IMR-90 (cell line): ENCODE results near the gene SLC22A5. TPM values are rescaled to one million over a fixed set of nuclear protein-coding genes. Genes with fewer than 3 reads are reported as not detected.
A peak's percentile ranks its signal among the peaks of the same experiment; 100 is the strongest.

ENCODE experiments used
- ATAC-seq: fragments of 200-7000 bp; cut with Tn5 transposase; 2 replicates; pipeline ENCODE4 v1.9.1; 2020; ENCODE audit warnings: low read depth, mild to moderate bottlenecking, moderate library complexity
- BruUV-seq: library from RNA; stranded (reverse); fragments of 400-500 nt; replicated peaks from 2 replicates; lab custom pipeline; 2021; lab: Mats Ljungman, UMichigan
- CTCF ChIA-PET: fragments of 300-600 bp; formaldehyde crosslinking; extraction: SDS; loops from one replicate; lab custom pipeline; 2021; ENCODE audit warnings: antibody characterized with exemption; lab: Yijun Ruan, JAX
- POLR2A ChIA-PET: fragments of 300-600 bp; sonication (Branson Sonifier 250); formaldehyde crosslinking; loops from one replicate; lab custom pipeline; 2022; ENCODE audit warnings: antibody characterized with exemption; ENCODE audit not compliant: unreplicated experiment; lab: Charles Lee
- DNase-seq: peaks from one replicate; pipeline ENCODE4 v3.0.0; 2013
- H2AFZ ChIP-seq: replicated peaks from 2 replicates; pipeline ENCODE3; 2013; ENCODE audit warnings: low read length, mild to moderate bottlenecking; ENCODE audit not compliant: poor library complexity
- H2AK5ac ChIP-seq: 2 replicates; pipeline ENCODE4 v1.6.1; 2013; ENCODE audit warnings: low read depth, low read length, inconsistent platforms
- H2AK9ac ChIP-seq: replicated peaks from 2 replicates; pipeline ENCODE3; 2013; ENCODE audit warnings: mild to moderate bottlenecking, low read depth, low read length, moderate library complexity; ENCODE audit not compliant: poor library complexity
- H2BK120ac ChIP-seq: 2 replicates; pipeline ENCODE4 v1.6.1; 2013; ENCODE audit warnings: low read depth, low read length, inconsistent platforms
- H2BK15ac ChIP-seq: 3 replicates; pipeline ENCODE4 v1.6.1; 2013; ENCODE audit warnings: low read depth, low read length, inconsistent platforms
- H2BK20ac ChIP-seq: 2 replicates; pipeline ENCODE4 v1.6.1; 2013; ENCODE audit warnings: low read depth, mild to moderate bottlenecking, inconsistent platforms, low read length, moderate library complexity
- H2BK5ac ChIP-seq: 2 replicates; pipeline ENCODE4 v1.6.1; 2013; ENCODE audit warnings: mild to moderate bottlenecking, low read depth, low read length, inconsistent platforms; ENCODE audit not compliant: poor library complexity, severe bottlenecking
- H3K14ac ChIP-seq: replicated peaks from 2 replicates; pipeline ENCODE4 v1.6.1; 2013; ENCODE audit warnings: low read depth, low read length, inconsistent platforms
- H3K18ac ChIP-seq: 2 replicates; pipeline ENCODE4 v1.6.1; 2013; ENCODE audit warnings: low read depth, low read length, control low read depth
- H3K23ac ChIP-seq: 2 replicates; pipeline ENCODE4 v1.6.1; 2013; ENCODE audit warnings: low read depth, low read length, inconsistent platforms
- H3K27ac ChIP-seq: 2 replicates; pipeline ENCODE4 v1.5.1; 2013; ENCODE audit warnings: mild to moderate bottlenecking, control low read depth, low read length; ENCODE audit not compliant: insufficient read depth
- H3K27me3 ChIP-seq: 2 replicates; pipeline ENCODE4 v1.6.1; 2013; ENCODE audit warnings: low read length; ENCODE audit not compliant: control insufficient read depth, insufficient read depth
- H3K36me3 ChIP-seq: 2 replicates; pipeline ENCODE4 v1.6.1; 2013; ENCODE audit warnings: low read length, mixed read lengths; ENCODE audit not compliant: control insufficient read depth, insufficient read depth
- H3K4ac ChIP-seq: 2 replicates; pipeline ENCODE4 v1.6.1; 2013; ENCODE audit warnings: low read depth, low read length, inconsistent platforms
- H3K4me1 ChIP-seq: 2 replicates; pipeline ENCODE4 v1.6.1; 2013; ENCODE audit warnings: low read length, mixed read lengths; ENCODE audit not compliant: control insufficient read depth, insufficient read depth
- H3K4me2 ChIP-seq: 2 replicates; pipeline ENCODE4 v1.6.1; 2013; ENCODE audit warnings: low read depth, mild to moderate bottlenecking, control low read depth, low read length, moderate library complexity
- H3K4me3 ChIP-seq: 2 replicates; pipeline ENCODE4 v1.5.1; 2013; ENCODE audit warnings: low read depth, mild to moderate bottlenecking, control low read depth, low read length, moderate library complexity; ENCODE audit not compliant: insufficient read depth
- H3K56ac ChIP-seq: 2 replicates; pipeline ENCODE4 v1.6.1; 2013; ENCODE audit warnings: low read length, inconsistent platforms; ENCODE audit not compliant: insufficient read depth; ENCODE audit errors: extremely low read depth
- H3K79me1 ChIP-seq, 2 experiments: 2 replicates each; pipeline ENCODE4 v1.6.1; 2013; ENCODE audit warnings: low read length in 2 of 2, inconsistent platforms in 1 of 2, low read depth in 1 of 2
- H3K9ac ChIP-seq: 2 replicates; pipeline ENCODE4 v1.6.1; 2013; ENCODE audit warnings: low read depth, low read length, control low read depth
- H3K9me1 ChIP-seq: 2 replicates; pipeline ENCODE4 v1.6.1; 2013; ENCODE audit warnings: low read length, inconsistent platforms; ENCODE audit not compliant: insufficient read depth
- H3K9me3 ChIP-seq: 2 replicates; pipeline ENCODE4 v1.6.1; 2013; ENCODE audit warnings: low read length; ENCODE audit not compliant: control insufficient read depth, insufficient read depth
- H4K20me1 ChIP-seq: 2 replicates; pipeline ENCODE4 v1.6.1; 2013; ENCODE audit warnings: low read length, inconsistent platforms; ENCODE audit not compliant: insufficient read depth
- H4K5ac ChIP-seq: 2 replicates; pipeline ENCODE4 v1.6.1; 2013; ENCODE audit warnings: mild to moderate bottlenecking, low read depth, low read length, control low read depth
- H4K8ac ChIP-seq, 2 experiments: 2 replicates each; pipeline ENCODE4 v1.6.1; 2013; ENCODE audit warnings: low read depth in 2 of 2, low read length in 2 of 2, control low read depth in 1 of 2, inconsistent platforms in 1 of 2
- H4K91ac ChIP-seq: 2 replicates; pipeline ENCODE4 v1.6.1; 2013; ENCODE audit warnings: low read depth, low read length, inconsistent platforms; ENCODE audit not compliant: insufficient read depth
- BHLHE40 ChIP-seq: fragments of 150-350 bp; IDR thresholded peaks from 2 replicates; pipeline ENCODE4 v1.6.1; 2016; ENCODE audit warnings: mild to moderate bottlenecking, low read depth, low read length
- CEBPB ChIP-seq: IDR thresholded peaks from 2 replicates; pipeline ENCODE4 v1.6.1; 2012; ENCODE audit warnings: low read depth, low read length, improper control_type of control experiment
- CHD1 ChIP-seq: IDR thresholded peaks from 2 replicates; pipeline ENCODE4 v1.6.1; 2012; ENCODE audit warnings: low read depth, low read length, improper control_type of control experiment
- FOS ChIP-seq: fragments of 150-350 bp; IDR thresholded peaks from 2 replicates; pipeline ENCODE4 v1.6.1; 2016; ENCODE audit warnings: low read depth, low read length
- MAFK ChIP-seq: IDR thresholded peaks from 2 replicates; pipeline ENCODE4 v1.6.1; 2012; ENCODE audit warnings: low read depth, low read length, improper control_type of control experiment
- MAZ ChIP-seq: IDR thresholded peaks from 2 replicates; pipeline ENCODE4 v1.6.1; 2012; ENCODE audit warnings: low read depth, mild to moderate bottlenecking, low read length, improper control_type of control experiment, moderate library complexity, borderline replicate concordance
- MXI1 ChIP-seq: IDR thresholded peaks from 2 replicates; pipeline ENCODE4 v1.6.1; 2012; ENCODE audit warnings: low read depth, mild to moderate bottlenecking, low read length, moderate library complexity, borderline replicate concordance
- NFE2L2 ChIP-seq: fragments of 150-350 bp; IDR thresholded peaks from 2 replicates; pipeline ENCODE4 v1.6.1; 2016; ENCODE audit warnings: low read depth, mild to moderate bottlenecking, low read length
- POLR2A ChIP-seq: IDR thresholded peaks from 2 replicates; pipeline ENCODE4 v1.6.1; 2012; ENCODE audit warnings: mild to moderate bottlenecking, low read depth, low read length
- RCOR1 ChIP-seq: IDR thresholded peaks from 2 replicates; pipeline ENCODE4 v1.6.1; 2012; ENCODE audit warnings: mild to moderate bottlenecking, low read length, improper control_type of control experiment; ENCODE audit not compliant: insufficient replicate concordance
- RFX5 ChIP-seq: IDR thresholded peaks from 2 replicates; pipeline ENCODE4 v1.8.0; 2012; ENCODE audit warnings: low read depth, mild to moderate bottlenecking, low read length, moderate library complexity
- SMC3 ChIP-seq: fragments of 150-350 bp; IDR thresholded peaks from 2 replicates; pipeline ENCODE4 v1.6.1; 2016; ENCODE audit warnings: low read depth, mild to moderate bottlenecking, antibody characterized with exemption, low read length, moderate library complexity
- WGBS, 2 experiments: methylation state at CpG; one replicate each; pipeline versions ENCODE4 v1.1.5 to v1.1.7; 2013; ENCODE audit warnings: missing lambda C conversion rate in 2 of 2; ENCODE audit not compliant: insufficient read length in 1 of 2; ENCODE audit errors: extremely low coverage in 2 of 2; 5-methylcytosine and 5-hydroxymethylcytosine counted together
- dilution Hi-C: fragments of 300-500 bp; cut with HindIII; formaldehyde crosslinking; loops from one replicate; pipeline ENCODE4 v1.14.3; 2018; ENCODE audit warnings: low sequenced_read_pairs; ENCODE audit not compliant: unreplicated experiment
- in situ Hi-C: fragments of 300-500 bp; cut with MboI; formaldehyde crosslinking; loops from 3 replicates; pipeline ENCODE4 v1.14.3; 2019; ENCODE audit warnings: low sequenced_read_pairs, inconsistent platforms, mixed read lengths
- intact Hi-C: fragments of 100-400 bp; cut with micrococcal nuclease; formaldehyde crosslinking; loops from 2 replicates; pipeline ENCODE4 v1.10.0; 2022
- polyA plus RNA-seq, 3 experiments: library from polyadenylated mRNA; depleted of rRNA; stranded (reverse); fragments of >200 nt; gene quantifications; 2 replicates each; pipeline ENCODE4 v1.2.3, GENCODE V29; 2012; ENCODE audit warnings: low replicate concordance in 1 of 3
- total RNA-seq: library from RNA; depleted of rRNA; stranded (reverse); fragments of >200 nt; gene quantifications from 2 replicates; pipeline ENCODE4 v1.2.3, GENCODE V29; 2012
- TF ChIP-seq, protein P1 (sequence below): fragments of 150-350 bp; IDR thresholded peaks from 2 replicates; pipeline ENCODE4 v1.6.1; 2016; ENCODE audit warnings: low read depth, mild to moderate bottlenecking, low read length, moderate library complexity, borderline replicate concordance
- TF ChIP-seq, protein P2 (sequence below): fragments of 150-350 bp; IDR thresholded peaks from 2 replicates; pipeline ENCODE4 v1.6.1; 2017; ENCODE audit warnings: mild to moderate bottlenecking, antibody characterized with exemption, low read length, low read depth

The SLC22A5 gene
- total and polyA plus RNA-seq, 2 of the 4 experiments (the other 2 are of a cell fraction) = 6.1 to 7.1 TPM

DNA sequence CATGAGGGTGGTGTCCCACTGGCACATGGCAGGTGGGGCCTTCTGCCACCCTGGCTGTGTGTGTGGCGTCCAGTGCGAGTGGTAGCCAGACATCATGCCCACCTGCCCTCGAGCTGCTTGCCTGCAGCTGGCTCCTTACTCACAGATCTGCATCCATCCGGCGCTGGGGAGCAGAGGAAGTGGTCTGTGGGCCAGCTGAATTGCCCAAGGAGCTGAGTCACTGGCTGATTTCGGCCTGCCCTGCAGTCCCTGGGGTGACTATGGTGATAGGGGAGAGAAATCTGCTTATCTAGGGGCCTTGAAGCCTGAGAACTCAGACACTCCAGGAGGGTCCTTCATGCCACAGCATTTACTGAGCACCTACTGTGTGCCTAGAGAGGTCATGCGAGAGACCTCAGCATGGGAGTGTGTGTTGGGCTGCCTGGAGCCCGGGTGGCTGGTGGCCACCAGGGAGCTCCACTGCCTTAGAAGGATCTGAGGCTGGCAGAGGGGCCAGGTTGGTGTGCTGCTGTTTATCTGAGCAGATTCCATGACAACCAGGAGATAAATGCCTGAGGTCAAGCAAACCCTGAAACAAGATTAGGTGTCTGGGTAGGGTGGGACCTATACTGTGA lies 57.1 kb downstream of the SLC22A5 start:
- H2AK9ac ChIP-seq = peak overlapping the region; percentile 97
- peak; percentile 98 for TF ChIP-seq CEBPB
- peak; percentile 96 for TF ChIP-seq FOS
- no peak for TF ChIP-seq RFX5
- TF ChIP-seq BHLHE40 = peak; percentile 11; the same call in 1 of the 2 replicates
- TF ChIP-seq, protein P1, sequence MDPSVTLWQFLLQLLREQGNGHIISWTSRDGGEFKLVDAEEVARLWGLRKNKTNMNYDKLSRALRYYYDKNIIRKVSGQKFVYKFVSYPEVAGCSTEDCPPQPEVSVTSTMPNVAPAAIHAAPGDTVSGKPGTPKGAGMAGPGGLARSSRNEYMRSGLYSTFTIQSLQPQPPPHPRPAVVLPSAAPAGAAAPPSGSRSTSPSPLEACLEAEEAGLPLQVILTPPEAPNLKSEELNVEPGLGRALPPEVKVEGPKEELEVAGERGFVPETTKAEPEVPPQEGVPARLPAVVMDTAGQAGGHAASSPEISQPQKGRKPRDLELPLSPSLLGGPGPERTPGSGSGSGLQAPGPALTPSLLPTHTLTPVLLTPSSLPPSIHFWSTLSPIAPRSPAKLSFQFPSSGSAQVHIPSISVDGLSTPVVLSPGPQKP = no peak
- TF ChIP-seq MAZ = no peak
- peak; percentile 82 for TF ChIP-seq NFE2L2
- peak; percentile 69; the same call in 1 of the 2 replicates for TF ChIP-seq POLR2A
- TF ChIP-seq MXI1 = no peak
- peak; percentile 63 for TF ChIP-seq MAFK
- no peak for TF ChIP-seq CHD1
- TF ChIP-seq SMC3 = peak; percentile 46
- TF ChIP-seq, protein P2, sequence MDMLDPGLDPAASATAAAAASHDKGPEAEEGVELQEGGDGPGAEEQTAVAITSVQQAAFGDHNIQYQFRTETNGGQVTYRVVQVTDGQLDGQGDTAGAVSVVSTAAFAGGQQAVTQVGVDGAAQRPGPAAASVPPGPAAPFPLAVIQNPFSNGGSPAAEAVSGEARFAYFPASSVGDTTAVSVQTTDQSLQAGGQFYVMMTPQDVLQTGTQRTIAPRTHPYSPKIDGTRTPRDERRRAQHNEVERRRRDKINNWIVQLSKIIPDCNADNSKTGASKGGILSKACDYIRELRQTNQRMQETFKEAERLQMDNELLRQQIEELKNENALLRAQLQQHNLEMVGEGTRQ = no peak
- TF ChIP-seq RCOR1 = peak; percentile 75

More for the DNA sequence above, 57.1 kb downstream of the SLC22A5 start:
- Histone ChIP-seq H3K4me2 (peak overlapping the region; percentile 64), H2AK5ac (peak overlapping the region; percentile 95), H4K91ac (peak overlapping the region; percentile 96), H3K4me3 (no peak overlapping the region), H4K20me1 (no peaks in the 10 kb centered on the region), H3K9me3 (no peaks in the 10 kb centered on the region), H2BK15ac (peak overlapping the region; percentile 97; the same call in 2 of the 3 replicates), H3K14ac (peak overlapping the region; percentile 92), H3K18ac (peak overlapping the region; percentile 85), H3K23ac (peak overlapping the region; percentile 93), H3K27me3 (no peaks in the 10 kb centered on the region), H3K36me3 (peaks cover 2% of the 10 kb centered on the region; the same call in 1 of the 2 replicates), H3K79me1 (peaks cover 23 to 80% of the 10 kb centered on the region in 2 experiments; a peak in 3 of 4 replicates), H3K4me1 (peaks cover 51% of the 10 kb centered on the region), H2BK120ac (peak overlapping the region; percentile 95), H3K27ac (peak overlapping the region; percentile 90), H4K5ac (peak overlapping the region; percentile 91), H4K8ac (peak overlapping the region; percentile 54 to 98), H2AFZ (peak overlapping the region; percentile 56), H3K9me1 (peaks cover 50% of the 10 kb centered on the region), H2BK5ac (peak overlapping the region; percentile 94), H3K56ac (peak overlapping the region; percentile 80), H3K9ac (peak overlapping the region; percentile 43), H3K4ac (peak overlapping the region; percentile 98), H2BK20ac (peak overlapping the region; percentile 96)
- ATAC-seq (peak; percentile 68), DNase-seq (peak; percentile 97)
- in situ Hi-C loops (no loop called here), dilution Hi-C loops (no loop called here), intact Hi-C loops (no loop called here)
- no TSS peak for BruUV-seq
- ChIA-PET POLR2A (interaction anchor here (0.9 to 1.7 kb wide), 3 partner anchors 10 to 70 kb away, joined by 3 to 5 read pairs (median 4); no protein-coding TSS in a partner anchor), CTCF (interaction anchor here (0.6 to 2.0 kb wide), 16 partner anchors 10 to 79 kb away, joined by 3 to 11 read pairs (median 3); partner anchors contain the start of gene IRF1)
- 75% methylated on average over 2 of the region's 8 CpGs; no CpG with 5 or more reads in 1 of the 2 experiments for WGBS, 2 experiments
